ENCODE measurements around the gene CCN2.

DNA sequence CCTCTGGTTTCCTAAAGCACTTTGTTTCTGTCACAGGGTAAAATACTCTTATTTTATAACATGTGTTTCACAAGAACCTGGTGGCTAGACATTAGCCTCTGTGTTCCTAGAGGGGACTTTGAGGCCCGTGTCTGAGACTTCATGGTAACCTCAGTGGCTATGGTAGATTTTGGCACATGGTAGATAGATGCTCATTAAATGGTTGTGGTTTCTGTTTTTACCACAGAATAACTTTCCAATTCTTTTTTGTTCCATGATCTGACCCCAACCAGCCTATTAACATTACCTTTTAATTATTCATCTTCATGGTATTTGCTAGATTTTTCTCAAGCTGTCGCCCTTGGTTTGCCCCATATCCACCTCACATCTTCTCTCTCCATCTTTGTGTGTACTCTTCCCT, 34.3 kb downstream of the CCN2 start:
- TF ChIP-seq, protein P1, sequence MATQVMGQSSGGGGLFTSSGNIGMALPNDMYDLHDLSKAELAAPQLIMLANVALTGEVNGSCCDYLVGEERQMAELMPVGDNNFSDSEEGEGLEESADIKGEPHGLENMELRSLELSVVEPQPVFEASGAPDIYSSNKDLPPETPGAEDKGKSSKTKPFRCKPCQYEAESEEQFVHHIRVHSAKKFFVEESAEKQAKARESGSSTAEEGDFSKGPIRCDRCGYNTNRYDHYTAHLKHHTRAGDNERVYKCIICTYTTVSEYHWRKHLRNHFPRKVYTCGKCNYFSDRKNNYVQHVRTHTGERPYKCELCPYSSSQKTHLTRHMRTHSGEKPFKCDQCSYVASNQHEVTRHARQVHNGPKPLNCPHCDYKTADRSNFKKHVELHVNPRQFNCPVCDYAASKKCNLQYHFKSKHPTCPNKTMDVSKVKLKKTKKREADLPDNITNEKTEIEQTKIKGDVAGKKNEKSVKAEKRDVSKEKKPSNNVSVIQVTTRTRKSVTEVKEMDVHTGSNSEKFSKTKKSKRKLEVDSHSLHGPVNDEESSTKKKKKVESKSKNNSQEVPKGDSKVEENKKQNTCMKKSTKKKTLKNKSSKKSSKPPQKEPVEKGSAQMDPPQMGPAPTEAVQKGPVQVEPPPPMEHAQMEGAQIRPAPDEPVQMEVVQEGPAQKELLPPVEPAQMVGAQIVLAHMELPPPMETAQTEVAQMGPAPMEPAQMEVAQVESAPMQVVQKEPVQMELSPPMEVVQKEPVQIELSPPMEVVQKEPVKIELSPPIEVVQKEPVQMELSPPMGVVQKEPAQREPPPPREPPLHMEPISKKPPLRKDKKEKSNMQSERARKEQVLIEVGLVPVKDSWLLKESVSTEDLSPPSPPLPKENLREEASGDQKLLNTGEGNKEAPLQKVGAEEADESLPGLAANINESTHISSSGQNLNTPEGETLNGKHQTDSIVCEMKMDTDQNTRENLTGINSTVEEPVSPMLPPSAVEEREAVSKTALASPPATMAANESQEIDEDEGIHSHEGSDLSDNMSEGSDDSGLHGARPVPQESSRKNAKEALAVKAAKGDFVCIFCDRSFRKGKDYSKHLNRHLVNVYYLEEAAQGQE (IDR thresholded peaks at IDR 0.05; ENCODE audit: low read depth) = no peak
- TF ChIP-seq POLR2A (IDR thresholded peaks at IDR 0.05; ENCODE audit: borderline replicate concordance, extremely low read depth, insufficient read depth, insufficient read length) (no peak), SP1 (IDR thresholded peaks at IDR 0.05; ENCODE audit: low read depth) (no peak), EZH2phosphoT487 (IDR thresholded peaks at IDR 0.05; ENCODE audit: borderline replicate concordance) (no peak), ZNF274 (IDR thresholded peaks at IDR 0.05; ENCODE audit: low read depth, low read length) (no peak), ZFX (IDR thresholded peaks at IDR 0.05) (no peak)
